GM18520 (cell line): Measurements from ENCODE around the gene AGMAT.

Experiments
- ATAC-seq: cut with Tn5 transposase; IDR thresholded peaks from one replicate; pipeline ENCODE4 v1.9.1; 2021; ENCODE audit not compliant: unreplicated experiment

AGMAT gene, protein sequence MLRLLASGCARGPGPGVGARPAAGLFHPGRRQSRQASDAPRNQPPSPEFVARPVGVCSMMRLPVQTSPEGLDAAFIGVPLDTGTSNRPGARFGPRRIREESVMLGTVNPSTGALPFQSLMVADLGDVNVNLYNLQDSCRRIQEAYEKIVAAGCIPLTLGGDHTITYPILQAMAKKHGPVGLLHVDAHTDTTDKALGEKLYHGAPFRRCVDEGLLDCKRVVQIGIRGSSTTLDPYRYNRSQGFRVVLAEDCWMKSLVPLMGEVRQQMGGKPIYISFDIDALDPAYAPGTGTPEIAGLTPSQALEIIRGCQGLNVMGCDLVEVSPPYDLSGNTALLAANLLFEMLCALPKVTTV

GRCh38 chr1:15584489-15585363 lies at the start of gene AGMAT:
Gene AGMAT, minus strand, starts transcription at chr1:15585051. Its CDS starts 84 bp downstream, at chr1:15584967.
- no peak for ATAC-seq

GRCh38 chr1:15633756-15634420 lies 49.0 kb upstream of the AGMAT start:
- no peak for ATAC-seq

DNA sequence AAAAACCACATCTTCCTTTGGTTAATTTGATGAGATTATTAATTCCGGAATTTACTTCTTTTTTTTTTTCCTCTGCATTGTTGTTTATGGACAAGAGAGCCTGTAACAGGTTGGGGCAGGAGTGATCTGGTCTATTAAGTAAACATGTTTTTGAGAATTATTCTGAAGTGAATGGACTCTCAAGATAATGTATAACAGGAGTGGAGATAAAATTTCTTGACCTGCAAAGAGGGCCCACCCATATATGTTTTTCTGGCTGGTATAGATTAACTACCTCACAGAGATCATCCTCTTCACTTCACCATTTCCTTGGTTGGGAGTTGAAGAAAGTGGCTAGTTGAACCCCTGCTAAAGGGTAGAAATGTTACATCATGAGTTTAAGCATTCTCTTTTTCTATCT lies 43.2 kb upstream of the AGMAT start:
- ATAC-seq = peak; percentile 10

DNA sequence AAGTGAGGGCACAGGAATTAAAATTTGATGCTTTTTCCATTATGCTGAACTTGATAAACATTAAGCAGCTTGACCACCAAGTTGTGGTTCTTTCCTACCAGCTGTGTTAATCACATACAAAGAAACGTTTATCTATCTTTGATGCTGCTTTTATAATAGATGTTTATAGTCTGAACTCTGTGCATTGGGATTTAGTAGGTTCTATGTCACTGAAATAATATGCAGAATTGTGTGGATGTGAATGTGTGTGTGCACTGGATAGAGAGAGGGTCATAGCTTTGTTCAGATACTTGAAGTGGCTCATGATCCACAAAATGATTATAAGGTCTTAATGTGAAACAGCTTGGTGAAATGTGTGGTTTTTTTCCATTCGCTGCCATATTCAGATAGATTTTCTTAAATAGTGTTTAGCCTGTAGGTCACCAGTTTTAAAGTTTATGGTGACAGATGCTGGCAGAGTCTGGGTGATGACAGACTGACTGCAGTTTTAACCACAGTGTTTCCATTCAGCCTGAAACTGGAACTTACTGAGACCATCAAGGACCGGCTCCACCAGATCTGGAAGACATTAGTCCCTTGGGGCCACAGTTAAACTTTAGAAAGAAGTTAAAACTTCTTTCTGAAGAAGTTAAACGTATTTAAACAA lies 42.6 kb upstream of the AGMAT start:
- ATAC-seq = peak; percentile 68

GRCh38 chr1:15626269-15626950 lies 41.6 kb upstream of the AGMAT start:
- ATAC-seq = no peak

DNA sequence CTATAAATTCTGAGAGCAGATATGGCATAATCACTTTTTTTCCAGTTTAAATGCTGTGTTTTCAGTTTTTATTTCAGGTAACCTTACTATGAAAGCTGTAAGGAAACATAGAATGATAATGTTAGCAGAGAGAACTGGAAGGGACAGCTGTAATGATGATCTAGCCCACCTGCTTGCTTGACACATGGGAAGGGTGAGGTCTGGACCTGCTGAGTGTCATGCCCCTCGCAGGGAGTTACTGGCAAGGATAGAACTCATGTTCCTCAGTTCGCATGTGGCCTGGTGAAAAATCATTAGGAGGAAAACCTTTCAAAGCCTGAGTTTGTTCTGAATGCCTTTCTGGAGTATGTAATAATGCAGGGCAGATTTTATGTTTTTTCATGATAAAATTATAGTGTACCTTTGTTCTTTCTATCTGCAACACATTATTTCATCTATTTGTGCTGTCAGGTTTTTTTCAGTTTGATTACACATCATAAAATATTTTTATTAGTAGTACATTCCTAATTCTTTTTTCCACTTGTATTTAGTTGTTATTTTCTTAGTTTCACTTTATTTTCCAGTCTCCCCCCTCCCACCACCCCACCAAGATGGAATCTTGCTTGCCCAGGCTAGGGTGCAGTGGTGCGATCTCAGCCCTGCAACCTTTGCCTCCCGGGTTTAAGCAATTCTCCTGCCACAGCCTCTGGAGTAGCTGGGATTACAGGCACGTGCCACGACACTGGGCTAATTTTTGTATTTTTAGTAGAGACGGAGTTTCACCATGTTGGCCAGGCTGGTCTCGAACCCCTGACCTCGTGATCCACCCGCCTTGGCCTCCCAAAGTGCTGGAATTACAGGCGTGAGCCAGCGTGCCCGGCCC lies 40.4 kb upstream of the AGMAT start:
- no peak for ATAC-seq

GRCh38 chr1:15624133-15624714 lies 39.4 kb upstream of the AGMAT start:
- no peak for ATAC-seq

- no peak for ATAC-seq
Measured at GRCh38 chr1:15623435-15623834, 38.6 kb upstream of the AGMAT start.

DNA sequence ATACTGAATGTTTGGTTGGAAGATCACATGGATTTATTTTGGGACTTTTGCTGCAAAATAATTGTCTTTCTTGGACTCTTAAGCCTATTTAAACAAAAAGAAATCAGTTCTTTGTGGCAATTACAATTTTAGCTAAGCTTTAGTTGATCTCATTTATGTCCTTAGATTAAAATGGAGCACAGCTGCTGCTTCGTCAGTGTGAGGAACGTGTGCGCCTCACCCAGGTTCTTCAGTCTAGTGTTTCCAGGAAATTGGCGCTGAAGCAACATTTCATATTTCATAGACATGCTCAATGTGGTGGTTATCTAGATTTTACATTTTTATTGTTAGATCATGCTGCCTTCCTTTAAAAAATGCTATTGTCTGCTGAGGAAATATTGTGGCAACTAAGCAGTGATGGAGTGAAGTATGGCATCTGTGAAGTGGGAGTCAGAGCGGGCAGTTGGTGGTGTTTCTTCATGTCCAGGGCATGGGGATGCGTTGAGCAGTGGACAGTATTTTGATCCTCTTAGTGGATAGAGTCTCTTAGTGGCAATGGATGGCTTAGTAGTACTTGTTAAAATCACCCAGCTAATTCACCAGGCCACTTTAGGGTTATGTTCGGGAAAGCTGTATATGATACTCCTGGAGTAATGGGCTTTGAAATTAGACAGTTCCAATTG lies 38.0 kb upstream of the AGMAT start:
- ATAC-seq = no peak

DNA sequence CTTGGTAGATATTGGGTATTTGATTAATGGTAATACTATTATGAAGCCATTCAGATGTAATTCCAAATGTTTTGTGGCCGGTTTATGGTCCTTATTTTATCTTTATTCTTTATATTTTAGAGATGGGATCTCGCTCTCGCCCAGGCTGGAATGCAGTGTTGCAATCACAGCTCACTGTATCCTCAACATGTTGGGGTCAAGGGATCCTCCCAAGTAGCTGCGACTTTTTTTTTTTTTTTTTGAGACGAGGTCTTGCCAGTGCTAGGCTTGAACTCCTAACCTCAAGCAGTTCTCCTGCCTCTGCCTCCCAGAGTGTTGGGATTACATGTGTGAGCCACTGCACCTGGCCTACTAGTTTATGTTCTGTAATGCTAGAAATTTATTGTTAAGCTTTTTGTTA lies 37.1 kb upstream of the AGMAT start:
- no peak for ATAC-seq

DNA sequence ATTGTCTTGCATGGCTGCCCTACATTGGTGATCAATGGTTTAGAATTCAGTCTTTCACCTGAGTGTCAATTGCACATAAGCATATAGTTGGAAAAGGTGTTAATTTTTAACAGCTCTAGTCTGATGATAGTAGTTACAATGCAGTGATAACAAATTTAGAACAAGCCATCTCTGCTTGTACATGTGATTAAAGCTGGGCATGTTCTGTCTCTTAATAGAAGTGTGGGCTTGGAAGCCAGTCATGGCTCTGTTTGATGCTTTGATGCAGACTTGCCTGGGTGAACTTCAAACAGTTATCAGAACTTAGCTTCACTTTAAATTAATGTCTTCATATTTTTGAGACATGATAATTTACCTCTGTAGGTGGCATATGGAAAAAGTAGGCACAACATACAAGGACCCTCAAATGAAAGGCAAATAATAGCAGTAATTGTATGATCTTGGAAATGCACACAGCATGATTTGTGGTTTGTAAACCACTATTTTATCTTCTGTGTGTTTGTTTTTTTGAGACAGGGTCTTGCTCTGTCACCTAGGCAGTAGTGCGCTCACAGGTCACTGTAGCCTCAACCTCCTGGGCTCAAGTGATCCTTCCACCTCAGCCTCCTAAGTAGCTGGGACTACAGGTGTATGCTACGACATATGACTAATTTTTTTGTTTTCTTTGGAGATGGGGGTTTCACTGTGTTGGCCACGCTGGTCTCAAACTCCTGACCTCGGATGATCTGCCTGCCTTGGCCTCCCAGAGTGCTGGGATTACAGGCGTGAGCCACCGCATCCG lies 36.2 kb upstream of the AGMAT start:
- ATAC-seq = no peak

DNA sequence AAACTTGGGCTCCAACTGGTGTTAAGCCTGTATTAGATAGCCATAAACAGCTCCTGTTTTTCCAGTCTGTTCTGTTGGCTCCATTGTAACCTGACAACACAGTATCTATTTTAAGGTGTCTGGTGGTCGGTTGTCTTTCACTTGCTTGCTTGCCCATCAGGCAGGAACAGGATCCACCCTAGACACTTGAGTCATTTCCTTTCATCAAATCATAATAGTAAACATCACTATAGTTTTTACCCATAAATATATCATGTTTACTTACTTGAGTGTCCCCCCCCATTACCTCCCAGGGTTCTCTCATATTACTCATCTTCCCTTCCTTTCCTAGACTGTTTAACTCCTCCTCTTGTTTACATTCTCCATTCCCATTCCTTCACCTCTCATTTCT lies 35.3 kb upstream of the AGMAT start:
- no peak for ATAC-seq

DNA sequence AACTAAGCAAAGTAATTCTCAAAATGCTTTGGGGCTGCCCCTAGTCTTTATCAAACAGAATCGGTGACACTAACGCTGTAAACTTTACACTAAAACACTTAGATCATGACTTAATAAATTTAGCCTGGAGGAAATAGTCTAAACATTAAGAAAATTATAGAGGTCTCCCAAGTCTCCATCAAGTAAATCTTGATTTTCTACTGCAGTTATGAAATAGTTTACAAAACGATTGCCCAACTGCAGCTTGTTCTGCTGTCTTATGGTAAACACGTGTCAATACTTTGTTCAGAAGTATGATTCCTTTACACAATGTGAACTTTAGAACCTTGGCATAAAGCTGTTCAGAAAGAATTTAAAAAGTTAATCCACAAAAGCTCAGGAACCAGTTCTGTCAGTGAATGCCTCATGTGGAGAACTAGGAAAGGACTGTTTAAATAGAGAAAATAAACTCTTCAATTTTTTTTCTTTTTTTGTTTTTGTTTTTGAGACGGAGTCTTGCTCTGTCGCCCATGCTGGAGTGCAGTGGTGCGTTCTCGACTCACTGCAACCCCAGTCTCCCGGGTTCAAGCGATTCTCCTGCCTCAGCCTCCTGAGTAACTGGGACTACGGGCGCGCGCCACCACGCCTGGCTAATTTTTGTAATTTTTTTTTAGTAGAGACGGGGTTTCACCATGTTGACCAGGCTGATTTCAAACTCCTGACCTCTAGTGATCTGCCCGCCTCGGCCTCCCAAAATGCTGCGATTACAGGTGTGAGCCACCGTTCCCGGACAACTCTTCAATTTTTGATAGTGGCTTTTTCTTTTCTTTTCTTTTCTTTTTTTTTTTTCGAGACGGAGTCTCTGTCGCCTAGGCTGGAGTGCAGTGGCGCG lies 34.0 kb upstream of the AGMAT start:
- no peak for ATAC-seq

DNA sequence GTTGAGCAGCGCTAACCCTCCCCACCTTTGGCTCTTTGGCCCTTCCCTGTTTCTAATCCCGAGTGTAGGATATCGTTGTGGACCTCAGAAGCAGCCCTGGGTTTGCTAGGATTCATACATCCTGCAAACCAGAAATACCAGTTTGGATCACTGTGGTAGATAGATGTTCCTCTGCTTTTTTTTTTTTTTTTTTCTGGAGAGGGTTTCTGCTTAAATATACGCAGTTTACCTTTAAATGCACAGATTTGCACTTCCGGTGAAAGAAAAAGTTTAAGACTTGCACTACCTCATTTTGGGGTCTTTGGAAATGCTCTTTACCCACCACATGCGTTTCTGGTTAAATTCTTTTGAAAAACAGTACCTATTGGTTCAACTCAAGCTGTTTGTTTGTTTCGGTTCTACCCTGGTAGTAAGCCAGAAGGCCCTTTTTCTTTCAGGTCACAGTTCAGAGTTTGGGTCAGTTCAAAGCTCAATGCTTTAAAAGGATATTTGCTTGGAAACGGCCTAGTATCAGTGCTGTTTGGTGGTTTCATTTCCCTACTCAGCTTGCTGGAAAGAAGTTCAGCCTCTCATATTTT lies 33.3 kb upstream of the AGMAT start:
- no peak for ATAC-seq

DNA sequence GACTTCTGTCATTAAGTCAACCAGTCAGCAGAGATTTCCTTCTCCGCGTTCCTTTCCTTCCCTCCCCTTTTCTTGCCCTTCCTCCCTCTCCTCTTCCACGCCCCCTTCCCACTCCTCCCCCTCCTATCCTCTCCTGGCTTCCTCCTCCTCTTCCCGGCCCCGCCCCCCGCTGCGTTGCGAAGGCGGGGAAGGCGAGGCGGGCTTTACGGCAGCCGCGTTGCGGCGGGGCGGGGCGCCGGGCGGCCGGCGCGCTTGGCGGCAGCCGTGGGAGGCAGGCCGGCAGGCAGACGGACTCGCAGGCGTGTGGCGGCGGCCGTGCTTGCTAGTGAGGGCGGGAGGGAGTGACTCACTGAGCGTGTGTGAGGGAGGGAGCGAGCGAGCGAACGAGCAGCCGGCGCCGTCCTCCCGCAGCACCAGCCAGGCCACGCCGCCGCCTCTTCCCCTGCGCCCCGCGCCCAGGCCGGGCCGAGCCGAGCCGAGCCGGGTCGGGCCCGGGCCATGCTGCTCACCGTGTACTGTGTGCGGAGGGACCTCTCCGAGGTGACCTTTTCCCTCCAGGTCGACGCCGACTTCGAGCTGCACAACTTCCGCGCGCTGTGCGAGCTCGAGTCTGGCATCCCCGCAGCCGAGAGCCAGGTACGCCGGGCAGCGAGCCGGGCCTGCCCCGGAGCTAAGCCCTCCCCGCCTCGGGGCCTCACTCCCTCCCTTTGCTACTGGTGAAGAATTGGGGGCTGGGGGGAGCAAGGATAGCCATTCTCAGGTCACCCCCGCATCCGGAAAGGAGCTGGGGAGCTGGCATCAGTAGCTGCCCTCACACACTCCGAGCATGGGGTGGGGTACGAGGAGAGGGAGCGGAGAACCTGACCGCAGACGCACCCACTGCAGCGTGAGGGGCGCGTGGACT lies 32.6 kb upstream of the AGMAT start, which contains the start of gene DDI2:
Gene DDI2, plus strand, starts transcription at position 286 of the 904 bp plus-strand sequence. Its CDS starts 213 bp downstream, at position 499.
- peak; percentile 71 for ATAC-seq
